Stimulated activated CD8-positive, alpha-beta memory T cell treated with anti-CD3 and anti-CD28 coated beads, Interleukin-7, amount 100 ng/mL, for 1 hour (primary cell): ENCODE results near the gene ATAD3A.
"Not testable (repeated sequence)": the region's sequence is repeated elsewhere in the genome, so short reads cannot be mapped to it uniquely, and the experiment has no call there.

ENCODE experiments used
- DNase-seq, 2 donors: peaks; one replicate each; pipeline ENCODE4 v3.0.0-alpha.2; 2020; ENCODE audit warnings: low read depth in 2 of 2

The ATAD3A gene

GRCh38 chr1:1554926-1555915, 43.3 kb downstream of the ATAD3A start:
- DNase-seq = no peak

DNA sequence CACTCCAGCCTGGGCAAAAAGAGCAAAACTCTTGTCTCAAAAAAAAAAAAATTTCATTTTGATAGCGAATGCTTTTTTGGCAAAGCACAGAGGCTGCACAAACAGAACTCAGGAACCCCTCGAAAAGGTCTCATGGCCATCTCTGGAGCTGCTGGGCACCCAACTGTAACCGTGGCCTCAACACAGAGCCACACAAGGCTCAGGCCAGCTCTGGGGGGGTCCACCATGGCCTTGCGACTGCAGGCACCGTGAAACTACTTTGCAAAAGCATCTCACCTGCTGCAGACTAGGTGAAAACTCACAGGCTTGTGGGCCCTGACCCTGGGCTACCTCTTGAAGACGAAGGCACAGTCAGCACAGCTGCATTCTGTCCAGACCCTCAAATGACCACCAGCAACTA, 44.5 kb downstream of the ATAD3A start:
- no peak for DNase-seq

- DNase-seq = not testable (repeated sequence)
These were observed 45.0 kb downstream of the ATAD3A start for GRCh38 chr1:1556961-1557360.

GRCh38 chr1:1557688-1558087, 45.7 kb downstream of the ATAD3A start:
- not testable (repeated sequence) for DNase-seq

DNA sequence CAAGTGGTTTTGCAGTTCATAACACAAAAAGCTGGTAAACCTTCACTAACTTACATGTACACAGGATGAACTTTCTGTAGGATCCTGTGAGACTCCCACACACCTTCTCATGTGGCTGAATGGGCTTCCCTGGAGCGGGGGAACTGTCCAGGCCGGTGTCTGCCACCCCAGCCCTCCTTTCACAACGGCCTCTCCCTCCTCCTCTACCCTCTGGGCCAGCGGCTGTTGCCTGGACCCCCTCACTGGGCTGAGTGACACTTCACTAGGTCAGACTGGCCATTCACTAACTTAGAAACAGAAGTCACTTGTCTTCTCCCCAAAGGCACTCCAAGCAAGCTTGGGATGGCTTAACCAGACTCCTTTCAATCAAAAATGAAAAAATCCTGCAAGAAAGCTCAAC, 46.6 kb downstream of the ATAD3A start:
- DNase-seq = no peak

DNA sequence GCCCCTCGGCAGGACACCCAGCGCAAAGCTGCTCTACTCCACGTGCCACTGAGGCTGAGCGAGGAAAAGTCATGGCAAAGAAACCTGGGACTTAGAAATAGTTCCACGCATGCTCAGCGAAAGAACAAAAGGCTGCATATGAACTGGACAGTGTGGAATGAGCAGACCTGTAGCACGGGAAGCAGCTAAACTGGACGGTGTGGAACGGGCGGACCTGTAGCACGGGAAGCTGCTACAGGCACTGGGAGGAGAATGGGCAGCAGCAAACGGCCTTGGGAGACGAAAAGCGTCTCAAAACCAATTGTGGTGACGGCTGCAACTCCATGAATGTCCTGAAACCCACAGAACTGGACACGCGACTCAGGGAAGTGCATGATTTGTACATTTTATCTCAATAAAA, 47.1 kb downstream of the ATAD3A start:
- DNase-seq = no peak

DNA sequence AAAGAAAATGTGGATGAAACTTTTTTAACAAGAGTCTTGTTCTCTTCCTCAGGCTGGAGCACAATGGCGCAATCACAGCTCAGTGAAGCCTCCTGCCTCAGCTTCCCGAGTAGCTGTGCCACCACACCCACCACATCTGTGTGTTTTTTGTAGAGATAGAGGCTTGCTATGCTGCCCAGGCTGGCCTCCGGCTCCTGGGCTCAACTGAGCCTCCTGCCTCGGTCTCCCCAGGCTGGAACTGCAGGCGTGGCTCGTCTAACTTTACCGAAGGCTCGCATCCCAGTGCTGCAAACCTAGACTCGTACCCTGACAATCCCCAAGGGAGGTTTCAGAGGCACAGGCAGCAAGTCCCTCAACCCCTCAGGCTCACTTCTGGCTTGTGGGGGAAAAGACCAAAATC, 48.2 kb downstream of the ATAD3A start:
- DNase-seq = no peak

DNA sequence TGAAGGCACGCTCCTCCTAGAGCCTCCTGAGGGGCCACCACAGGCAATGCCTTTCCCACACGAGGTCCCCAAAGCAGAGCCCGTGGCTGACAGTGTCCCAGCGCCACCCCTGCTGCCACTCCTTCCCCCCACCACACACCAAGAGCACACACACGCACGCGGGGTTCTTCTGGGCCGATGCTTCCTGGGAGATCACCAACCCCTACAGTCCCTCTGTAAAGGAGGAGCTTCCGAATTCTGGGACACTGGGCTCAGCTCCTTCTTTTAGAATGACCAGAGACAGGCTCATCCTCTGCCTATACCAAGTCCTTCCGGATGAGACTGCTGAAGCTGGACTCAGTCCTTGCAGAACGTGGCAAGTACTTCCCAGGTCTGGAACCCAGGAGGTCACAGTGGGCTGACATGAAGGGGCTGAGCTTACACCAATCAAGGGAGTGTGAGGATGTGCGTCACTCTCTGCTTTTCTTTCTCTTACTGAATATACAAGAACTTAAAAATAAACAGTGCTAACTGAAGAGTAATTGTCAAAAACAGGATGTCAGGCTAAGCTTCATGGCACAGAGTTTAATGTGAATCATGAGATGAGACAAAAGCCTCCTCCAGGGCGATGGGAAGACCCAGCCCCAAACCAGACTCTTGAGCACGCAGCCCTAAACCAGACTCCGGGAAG, 50.0 kb downstream of the ATAD3A start:
- no peak for DNase-seq

- DNase-seq = no peak
These were observed 50.7 kb downstream of the ATAD3A start for GRCh38 chr1:1562556-1563195.

DNA sequence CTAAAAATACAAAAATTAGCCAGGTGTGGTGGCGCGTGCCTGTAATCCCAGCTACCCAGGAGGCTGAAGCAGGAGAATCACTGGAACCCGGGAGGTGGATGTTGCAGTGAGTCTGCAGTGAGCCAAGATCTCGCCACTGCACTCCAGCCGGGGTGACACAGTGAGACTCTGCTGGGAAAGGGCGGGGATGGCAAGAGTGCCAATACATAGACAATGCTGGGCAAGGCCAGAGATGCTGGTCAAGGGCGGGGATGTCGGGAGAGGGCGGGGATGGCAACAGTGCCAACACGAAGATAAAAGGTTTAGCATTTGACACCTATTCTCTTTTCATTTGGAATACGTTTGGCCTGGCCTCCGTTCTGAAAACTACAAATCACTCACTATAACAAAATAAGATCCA, 51.7 kb downstream of the ATAD3A start:
- DNase-seq = no peak

- no peak for DNase-seq
These were observed 52.3 kb downstream of the ATAD3A start for GRCh38 chr1:1564268-1564667.

- DNase-seq = no peak
These were observed 53.4 kb downstream of the ATAD3A start for GRCh38 chr1:1565340-1565739.

DNA sequence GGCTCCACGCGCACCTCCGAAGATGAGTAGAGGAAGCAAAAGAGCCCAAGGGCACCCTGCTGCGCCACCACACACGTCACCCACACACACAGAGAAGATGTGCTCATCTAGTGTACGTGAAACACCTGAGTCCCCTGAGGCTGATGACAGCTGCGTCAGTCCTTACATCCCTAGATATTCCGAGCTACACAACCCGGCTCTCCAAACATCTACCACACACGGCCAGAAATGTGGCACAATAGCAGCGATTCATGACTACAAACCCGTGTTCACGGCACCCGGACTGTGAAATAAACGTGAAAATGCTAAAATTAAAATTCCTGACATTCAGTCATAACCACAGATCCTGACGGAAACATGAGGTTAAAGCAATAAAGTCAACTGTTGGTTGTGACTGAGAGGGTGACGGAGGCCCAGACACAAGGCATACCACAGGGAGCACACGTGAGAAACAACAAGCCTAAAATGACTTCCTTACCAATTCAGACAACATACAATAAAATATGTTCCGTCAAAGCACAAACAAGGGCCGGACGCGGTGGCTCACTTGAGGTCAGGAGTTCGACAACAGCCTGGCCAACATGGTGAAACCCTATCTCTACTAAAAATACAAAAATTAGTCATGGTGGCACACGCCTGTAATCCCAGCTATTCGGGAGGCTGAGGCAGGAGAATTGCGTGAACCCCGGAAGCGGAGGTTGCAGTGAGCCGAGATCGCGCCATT, 55.4 kb downstream of the ATAD3A start:
- no peak for DNase-seq

DNA sequence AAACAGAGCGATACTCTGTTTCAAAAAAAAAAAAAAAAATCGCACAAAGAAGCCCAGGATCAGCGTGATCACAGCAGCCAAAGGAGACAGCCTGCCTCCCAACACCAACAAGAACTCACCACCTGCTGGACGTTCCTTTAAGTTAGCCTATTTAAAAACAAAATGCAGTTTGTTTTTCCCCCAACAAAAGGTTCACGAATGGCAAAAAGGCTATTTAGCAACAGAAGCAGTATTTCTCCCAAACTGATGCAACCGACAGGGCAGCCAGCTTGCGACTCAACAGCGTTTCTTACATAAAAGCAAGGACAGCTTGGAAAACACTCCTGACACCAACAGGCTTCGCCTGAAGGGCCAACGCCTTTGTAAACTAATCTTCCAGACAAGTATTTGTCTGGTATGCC, 55.9 kb downstream of the ATAD3A start:
- DNase-seq = no peak

DNA sequence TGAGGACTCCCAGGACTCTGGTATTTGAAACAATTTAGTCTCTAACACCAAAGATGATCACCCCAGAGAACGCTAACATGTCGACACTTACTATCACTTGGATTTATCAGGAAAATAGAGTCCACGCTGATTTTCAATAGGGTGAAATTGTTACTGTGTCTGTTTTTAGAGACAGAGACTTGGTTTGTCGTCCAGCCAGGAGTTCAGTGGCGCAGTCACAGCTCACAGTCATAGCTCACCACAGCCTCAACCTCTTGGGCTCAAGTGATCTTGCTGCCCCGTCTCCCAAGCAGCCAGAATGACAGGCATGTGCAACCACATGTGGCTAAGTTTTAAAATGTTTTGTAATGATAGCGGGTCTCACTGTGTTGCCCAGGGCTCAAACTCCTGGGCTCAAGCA, 57.4 kb downstream of the ATAD3A start:
- no peak for DNase-seq

- peak in 1 of 2 donors; percentile 37 for DNase-seq
These were observed 62.1 kb downstream of the ATAD3A start for GRCh38 chr1:1573843-1574720.

- peak; percentile 84 to 90 for DNase-seq
These were observed 63.0 kb downstream of the ATAD3A start, which contains the start of gene SSU72 for GRCh38 chr1:1574721-1575537. Gene SSU72, minus strand, starts transcription at chr1:1574863. Its CDS starts 306 bp downstream, at chr1:1574557.

GRCh38 chr1:1577367-1578011, 65.5 kb downstream of the ATAD3A start:
- DNase-seq = no peak

- DNase-seq = no peak
These were observed 66.5 kb downstream of the ATAD3A start for GRCh38 chr1:1578371-1578940.
